ENCODE results near the gene GMPS.

DNA sequence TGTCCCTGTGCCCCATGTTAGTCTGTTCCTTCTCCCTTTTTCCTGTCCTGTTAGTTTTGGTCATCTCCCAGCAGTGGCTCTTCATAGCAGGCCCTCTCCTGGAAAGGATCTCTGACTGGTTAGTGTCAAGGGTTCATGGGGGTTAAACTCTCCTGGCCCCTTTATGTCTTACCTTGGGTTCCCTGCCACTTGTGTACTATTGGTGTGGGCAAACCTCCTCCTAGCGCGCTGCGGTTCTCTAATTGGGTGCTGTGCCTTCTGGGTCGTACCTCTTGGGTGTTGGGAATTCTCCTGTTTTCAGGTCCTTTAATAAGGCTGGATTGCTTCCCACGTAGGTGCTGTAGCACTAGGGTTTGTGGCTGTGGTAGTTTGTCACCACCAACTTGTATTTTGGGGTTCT lies 18.8 kb downstream of the GMPS start:
- TF ChIP-seq, protein P1, sequence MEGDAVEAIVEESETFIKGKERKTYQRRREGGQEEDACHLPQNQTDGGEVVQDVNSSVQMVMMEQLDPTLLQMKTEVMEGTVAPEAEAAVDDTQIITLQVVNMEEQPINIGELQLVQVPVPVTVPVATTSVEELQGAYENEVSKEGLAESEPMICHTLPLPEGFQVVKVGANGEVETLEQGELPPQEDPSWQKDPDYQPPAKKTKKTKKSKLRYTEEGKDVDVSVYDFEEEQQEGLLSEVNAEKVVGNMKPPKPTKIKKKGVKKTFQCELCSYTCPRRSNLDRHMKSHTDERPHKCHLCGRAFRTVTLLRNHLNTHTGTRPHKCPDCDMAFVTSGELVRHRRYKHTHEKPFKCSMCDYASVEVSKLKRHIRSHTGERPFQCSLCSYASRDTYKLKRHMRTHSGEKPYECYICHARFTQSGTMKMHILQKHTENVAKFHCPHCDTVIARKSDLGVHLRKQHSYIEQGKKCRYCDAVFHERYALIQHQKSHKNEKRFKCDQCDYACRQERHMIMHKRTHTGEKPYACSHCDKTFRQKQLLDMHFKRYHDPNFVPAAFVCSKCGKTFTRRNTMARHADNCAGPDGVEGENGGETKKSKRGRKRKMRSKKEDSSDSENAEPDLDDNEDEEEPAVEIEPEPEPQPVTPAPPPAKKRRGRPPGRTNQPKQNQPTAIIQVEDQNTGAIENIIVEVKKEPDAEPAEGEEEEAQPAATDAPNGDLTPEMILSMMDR (IDR thresholded peaks at IDR 0.05), result no peak
- TF ChIP-seq POLR2A (IDR thresholded peaks at IDR 0.05) (no peak), POLR2AphosphoS5 (IDR thresholded peaks at IDR 0.05) (no peak), EP300 (IDR thresholded peaks at IDR 0.05) (no peak)
